Erythroblast (primary cell): Measurements from ENCODE around the gene EIF5B.

Experiments
- GATA1 ChIP-seq: IDR thresholded peaks from 2 replicates; pipeline ENCODE4 v1.6.1; 2011; ENCODE audit warnings: low read depth, mild to moderate bottlenecking, control low read depth, low read length, moderate library complexity
- POLR2A ChIP-seq: IDR thresholded peaks from 2 replicates; pipeline ENCODE4 v1.6.1; 2011; ENCODE audit warnings: mild to moderate bottlenecking, low read length

DNA sequence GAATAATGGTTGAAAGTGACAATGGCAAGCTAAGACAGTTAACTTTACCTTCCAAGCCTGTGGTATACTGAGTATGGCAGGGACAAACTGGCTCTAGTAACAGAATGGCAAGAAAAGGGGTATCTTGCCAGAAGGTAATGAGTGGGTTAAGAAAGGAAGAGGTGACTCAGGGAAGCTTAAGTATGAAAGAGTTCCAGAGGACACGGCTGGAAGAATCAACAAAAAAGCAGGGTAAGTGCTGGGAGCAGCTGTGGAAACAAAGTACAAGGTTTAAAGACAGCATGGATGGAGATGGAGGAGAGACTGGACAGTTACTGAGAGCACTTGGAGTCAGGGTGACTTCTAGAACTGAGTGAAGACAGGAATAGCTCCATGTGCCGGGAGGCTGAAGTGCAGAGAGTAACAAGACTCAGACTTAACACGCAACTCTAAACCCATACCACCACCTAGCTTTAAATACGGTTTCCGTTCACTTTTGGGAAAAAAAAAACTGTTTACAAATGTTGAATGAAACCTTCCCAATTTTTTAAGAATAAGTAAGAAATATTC, 83.6 kb downstream of the EIF5B start:
- TF ChIP-seq POLR2A = no peak
- TF ChIP-seq GATA1 = no peak
